ENCODE results near the gene IL17C. TPM values are rescaled to one million over a fixed set of nuclear protein-coding genes. Genes with fewer than 3 reads are reported as not detected.

IL17C gene, protein sequence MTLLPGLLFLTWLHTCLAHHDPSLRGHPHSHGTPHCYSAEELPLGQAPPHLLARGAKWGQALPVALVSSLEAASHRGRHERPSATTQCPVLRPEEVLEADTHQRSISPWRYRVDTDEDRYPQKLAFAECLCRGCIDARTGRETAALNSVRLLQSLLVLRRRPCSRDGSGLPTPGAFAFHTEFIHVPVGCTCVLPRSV
- total RNA-seq (2014; rRNA removed; shearing (Covaris generic)): not detected in 2 replicates
- 0.50 and 0.86 TPM in 2 replicates for total RNA-seq (2022)
- Bru-seq, nascent RNA: percentile 19 among the genes with signal in this experiment
- percentile 27 among the genes with signal in this experiment for BruChase-seq, experiment 1, labeled RNA remaining after a 6-hour chase
- BruChase-seq, experiment 2, labeled RNA remaining after a 2-hour chase: percentile 19 among the genes with signal in this experiment
- long read RNA-seq: 0 reads

DNA sequence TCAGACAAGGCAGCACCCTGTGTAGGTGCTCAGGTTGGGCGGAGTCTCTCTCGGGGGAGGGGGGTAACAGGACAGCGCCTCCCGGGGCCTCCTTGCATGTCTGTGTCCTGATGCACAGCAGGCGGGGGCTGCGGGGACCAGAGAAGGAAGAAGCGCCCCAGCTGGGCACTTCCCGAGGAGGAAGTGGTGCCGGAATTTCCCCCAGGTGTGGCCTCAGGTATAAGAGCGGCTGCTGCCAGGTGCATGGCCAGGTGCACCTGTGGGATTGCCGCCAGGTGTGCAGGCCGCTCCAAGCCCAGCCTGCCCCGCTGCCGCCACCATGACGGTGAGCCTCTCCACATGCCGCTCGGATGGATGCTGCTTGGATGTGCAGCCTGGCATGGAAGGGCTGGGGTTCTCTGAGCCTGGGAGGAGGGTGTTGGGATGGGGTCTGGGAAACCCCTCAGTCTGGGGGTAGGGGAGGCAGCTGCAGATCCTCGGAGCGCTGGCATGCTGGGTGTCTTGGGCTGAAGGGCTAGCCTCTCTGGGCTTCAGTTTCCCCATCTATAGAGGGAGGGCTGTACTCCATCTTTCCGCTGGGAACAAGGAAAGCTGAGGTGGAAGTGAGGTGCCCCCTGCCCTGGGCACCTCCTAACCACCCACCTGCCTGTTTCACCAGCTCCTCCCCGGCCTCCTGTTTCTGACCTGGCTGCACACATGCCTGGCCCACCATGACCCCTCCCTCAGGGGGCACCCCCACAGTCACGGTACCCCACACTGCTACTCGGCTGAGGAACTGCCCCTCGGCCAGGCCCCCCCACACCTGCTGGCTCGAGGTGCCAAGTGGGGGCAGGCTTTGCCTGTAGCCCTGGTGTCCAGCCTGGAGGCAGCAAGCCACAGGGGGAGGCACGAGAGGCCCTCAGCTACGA, at the start of gene IL17C:
IL17C (plus strand) TSS at position 250 of the 908 bp plus-strand sequence; CDS start at position 320, 70 bp downstream.
- CTCF ChIA-PET (ENCODE audit: unreplicated experiment): no interaction called here
- H3K27ac ChIP-seq (ENCODE audit: low read depth, low read length, poor library complexity, severe bottlenecking): peak within 1 kb of the TSS; percentile 4
- BruUV-seq (replicated peaks): no TSS peak
- no peaks in the 10 kb centered on the region for H3K9me2 ChIP-seq (ENCODE audit: insufficient read depth, low read length)
- no peaks in the 10 kb centered on the region for H4K20me1 ChIP-seq (ENCODE audit: insufficient read depth, low read length)
- TF ChIP-seq CTCF (conservative IDR thresholded peaks at IDR 0.05; ENCODE audit: low read length): no peak
- TF ChIP-seq EZH2phosphoT487 (IDR thresholded peaks at IDR 0.05; ENCODE audit: borderline replicate concordance, low read depth, low read length): no peak
- H3K4me2 ChIP-seq (ENCODE audit: low read length): 0 out of 2 replicates have a peak within 1 kb of the TSS, but pooled peaks have one; percentile 8
- H2AFZ ChIP-seq (ENCODE audit: low read length): no peak within 1 kb of the TSS
- H3K4me1 ChIP-seq (ENCODE audit: insufficient read depth, low read length, poor library complexity, severe bottlenecking): peaks cover 38% of the 10 kb centered on the region
- no peak within 1 kb of the TSS for H3K4me3 ChIP-seq (ENCODE audit: low read depth, low read length, poor library complexity, severe bottlenecking)
- H3K79me2 ChIP-seq (ENCODE audit: insufficient read depth, low read depth, low read length): no peaks in the 10 kb centered on the region
- DNase-seq (ENCODE audit: low spot score): peak; percentile 69
- POLR2A ChIA-PET: interaction anchor here (1.4 kb wide), 1 partner anchor 62 kb away, joined by 4 read pairs; no protein-coding TSS in a partner anchor
- no peaks in the 10 kb centered on the region for H3K9me3 ChIP-seq (ENCODE audit: low read length)
- intact Hi-C loops (cut with micrococcal nuclease; ENCODE audit: unreplicated experiment): loop anchor here (5.0 kb wide), 1 partner anchor 156 kb away; no protein-coding TSS in a partner anchor
- peaks cover 19% of the 10 kb centered on the region for H3K36me3 ChIP-seq (ENCODE audit: insufficient read depth, low read length)

- H3K27ac ChIP-seq (ENCODE audit: low read depth, low read length, poor library complexity, severe bottlenecking): no peak overlapping the region
- TF ChIP-seq EZH2phosphoT487 (IDR thresholded peaks at IDR 0.05; ENCODE audit: borderline replicate concordance, low read depth, low read length) (no peak), CTCF (conservative IDR thresholded peaks at IDR 0.05; ENCODE audit: low read length) (no peak)
Measured at GRCh38 chr16:88588754-88589153, 49.6 kb upstream of the IL17C start.

More at GRCh38 chr16:88588754-88589153, 49.6 kb upstream of the IL17C start:
- ChIA-PET CTCF (ENCODE audit: unreplicated experiment) (no interaction called here), POLR2A (no interaction called here)
- H2AFZ ChIP-seq (ENCODE audit: low read length): no peak overlapping the region
- H3K9me3 ChIP-seq (ENCODE audit: low read length): no peaks in the 10 kb centered on the region
- no peaks in the 10 kb centered on the region for H3K4me1 ChIP-seq (ENCODE audit: insufficient read depth, low read length, poor library complexity, severe bottlenecking)
- no peak overlapping the region for H3K4me2 ChIP-seq (ENCODE audit: low read length)
- H3K9me2 ChIP-seq (ENCODE audit: insufficient read depth, low read length): no peaks in the 10 kb centered on the region
- H3K4me3 ChIP-seq (ENCODE audit: low read depth, low read length, poor library complexity, severe bottlenecking): no peak overlapping the region
- H3K79me2 ChIP-seq (ENCODE audit: insufficient read depth, low read depth, low read length): peaks cover 7% of the 10 kb centered on the region; the same call in 1 of the 2 replicates
- H3K36me3 ChIP-seq (ENCODE audit: insufficient read depth, low read length): peaks cover 93% of the 10 kb centered on the region
- no peak for DNase-seq (ENCODE audit: low spot score)
- intact Hi-C loops (cut with micrococcal nuclease; ENCODE audit: unreplicated experiment): no loop called here
- no peaks in the 10 kb centered on the region for H4K20me1 ChIP-seq (ENCODE audit: insufficient read depth, low read length)
- no TSS peak for BruUV-seq (replicated peaks)
